Stimulated activated CD8-positive, alpha-beta memory T cell treated with anti-CD3 and anti-CD28 coated beads, Interleukin-12 subunit alpha, Interleukin-12 subunit beta, amount 100 ng/mL, for 1 hour (primary cell): ENCODE results near the gene U2AF1L4.
"Not testable (repeated sequence)": the region's sequence is repeated elsewhere in the genome, so short reads cannot be mapped to it uniquely, and the experiment has no call there.

ENCODE experiments used
- DNase-seq: peaks from one replicate; pipeline ENCODE4 v3.0.0-alpha.2; 2020; ENCODE audit warnings: low read depth

Gene U2AF1L4

GRCh38 chr19:35725216-35725861 lies 19.9 kb downstream of the U2AF1L4 start:
- DNase-seq: no peak

GRCh38 chr19:35724560-35724959 lies 20.7 kb downstream of the U2AF1L4 start:
- no peak for DNase-seq

GRCh38 chr19:35724132-35724531 lies 21.1 kb downstream of the U2AF1L4 start:
- not testable (repeated sequence) for DNase-seq

DNA sequence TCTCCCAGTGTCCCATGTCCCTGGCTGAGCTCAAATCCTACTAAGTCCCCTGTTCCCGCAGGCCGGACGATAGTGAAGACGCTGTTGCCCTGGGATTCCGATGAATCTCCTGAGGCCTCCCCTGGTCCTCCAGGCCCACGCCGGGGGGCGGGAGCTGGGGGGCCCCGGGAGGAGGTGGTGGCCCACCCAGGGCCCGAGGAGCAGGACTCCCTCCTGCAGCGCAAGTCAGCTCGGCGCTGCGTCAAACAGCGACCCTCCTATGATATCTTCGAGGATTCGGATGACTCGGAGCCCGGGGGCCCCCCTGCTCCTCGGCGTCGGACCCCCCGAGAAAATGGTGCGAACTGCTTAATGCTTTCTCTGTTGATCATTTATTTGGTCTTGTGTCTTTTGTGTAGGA lies 21.5 kb downstream of the U2AF1L4 start:
- DNase-seq: no peak

GRCh38 chr19:35722897-35723296 lies 22.3 kb downstream of the U2AF1L4 start:
- DNase-seq: no peak

- DNase-seq: no peak
Measured at GRCh38 chr19:35722461-35722860, 22.8 kb downstream of the U2AF1L4 start.

DNA sequence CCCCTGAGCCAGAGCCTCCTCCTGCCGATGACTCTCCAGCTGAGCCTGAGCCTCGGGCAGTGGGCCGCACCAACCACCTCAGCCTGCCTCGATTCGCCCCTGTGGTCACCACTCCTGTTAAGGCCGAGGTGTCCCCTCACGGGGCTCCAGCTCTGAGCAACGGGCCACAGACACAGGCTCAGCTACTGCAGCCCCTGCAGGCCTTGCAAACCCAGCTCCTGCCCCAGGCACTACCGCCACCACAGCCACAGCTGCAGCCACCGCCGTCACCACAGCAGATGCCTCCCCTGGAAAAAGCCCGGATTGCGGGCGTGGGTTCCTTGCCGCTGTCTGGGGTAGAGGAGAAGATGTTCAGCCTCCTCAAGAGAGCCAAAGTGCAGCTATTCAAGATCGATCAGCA lies 23.8 kb downstream of the U2AF1L4 start:
- no peak for DNase-seq

DNA sequence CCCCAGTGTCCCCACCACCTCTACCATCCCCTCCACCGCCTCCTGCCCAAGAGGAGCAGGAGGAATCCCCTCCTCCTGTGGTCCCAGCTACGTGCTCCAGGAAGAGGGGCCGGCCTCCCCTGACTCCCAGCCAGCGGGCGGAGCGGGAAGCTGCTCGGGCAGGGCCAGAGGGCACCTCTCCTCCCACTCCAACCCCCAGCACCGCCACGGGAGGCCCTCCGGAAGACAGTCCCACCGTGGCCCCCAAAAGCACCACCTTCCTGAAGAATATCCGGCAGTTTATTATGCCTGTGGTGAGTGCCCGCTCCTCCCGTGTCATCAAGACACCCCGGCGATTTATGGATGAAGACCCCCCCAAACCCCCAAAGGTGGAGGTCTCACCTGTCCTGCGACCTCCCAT lies 24.6 kb downstream of the U2AF1L4 start:
- no peak for DNase-seq

DNA sequence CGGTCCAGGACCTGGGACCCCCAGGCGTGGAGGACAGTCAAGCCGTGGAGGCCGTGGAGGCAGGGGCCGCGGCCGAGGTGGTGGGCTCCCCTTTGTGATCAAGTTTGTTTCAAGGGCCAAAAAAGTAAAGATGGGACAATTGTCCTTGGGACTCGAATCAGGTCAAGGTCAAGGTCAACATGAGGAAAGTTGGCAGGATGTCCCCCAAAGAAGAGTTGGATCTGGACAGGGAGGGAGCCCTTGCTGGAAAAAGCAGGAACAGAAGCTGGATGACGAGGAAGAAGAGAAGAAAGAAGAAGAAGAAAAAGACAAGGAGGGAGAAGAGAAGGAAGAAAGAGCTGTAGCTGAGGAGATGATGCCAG lies 25.1 kb downstream of the U2AF1L4 start:
- no peak for DNase-seq

DNA sequence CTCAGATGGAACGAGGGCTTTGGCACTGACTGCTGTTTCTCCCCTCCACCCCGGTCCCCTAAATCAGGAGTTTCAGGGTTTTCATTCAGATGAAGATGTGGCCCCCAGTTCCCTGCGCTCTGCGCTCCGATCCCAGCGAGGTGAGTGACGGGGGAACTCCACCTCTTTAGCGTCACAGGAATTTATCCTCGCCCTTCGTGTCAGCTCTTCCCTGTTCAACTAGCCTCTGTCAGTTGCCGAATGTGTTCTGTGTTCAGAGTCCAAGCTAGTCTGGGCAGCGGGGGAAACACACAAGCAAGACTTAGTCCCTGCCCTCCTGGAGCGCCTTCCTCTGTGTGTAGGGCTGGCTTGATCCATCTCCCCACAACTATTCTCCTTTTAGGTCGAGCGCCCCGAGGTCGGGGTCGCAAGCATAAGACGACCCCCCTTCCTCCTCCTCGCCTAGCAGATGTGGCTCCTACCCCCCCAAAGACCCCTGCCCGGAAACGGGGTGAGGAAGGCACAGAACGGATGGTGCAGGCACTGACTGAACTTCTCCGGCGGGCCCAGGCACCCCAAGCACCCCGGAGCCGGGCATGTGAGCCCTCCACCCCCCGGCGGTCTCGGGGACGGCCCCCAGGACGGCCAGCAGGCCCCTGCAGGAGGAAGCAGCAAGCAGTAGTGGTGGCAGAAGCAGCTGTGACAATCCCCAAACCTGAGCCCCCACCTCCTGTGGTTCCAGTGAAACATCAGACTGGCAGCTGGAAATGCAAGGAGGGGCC lies 25.6 kb downstream of the U2AF1L4 start:
- DNase-seq: no peak

DNA sequence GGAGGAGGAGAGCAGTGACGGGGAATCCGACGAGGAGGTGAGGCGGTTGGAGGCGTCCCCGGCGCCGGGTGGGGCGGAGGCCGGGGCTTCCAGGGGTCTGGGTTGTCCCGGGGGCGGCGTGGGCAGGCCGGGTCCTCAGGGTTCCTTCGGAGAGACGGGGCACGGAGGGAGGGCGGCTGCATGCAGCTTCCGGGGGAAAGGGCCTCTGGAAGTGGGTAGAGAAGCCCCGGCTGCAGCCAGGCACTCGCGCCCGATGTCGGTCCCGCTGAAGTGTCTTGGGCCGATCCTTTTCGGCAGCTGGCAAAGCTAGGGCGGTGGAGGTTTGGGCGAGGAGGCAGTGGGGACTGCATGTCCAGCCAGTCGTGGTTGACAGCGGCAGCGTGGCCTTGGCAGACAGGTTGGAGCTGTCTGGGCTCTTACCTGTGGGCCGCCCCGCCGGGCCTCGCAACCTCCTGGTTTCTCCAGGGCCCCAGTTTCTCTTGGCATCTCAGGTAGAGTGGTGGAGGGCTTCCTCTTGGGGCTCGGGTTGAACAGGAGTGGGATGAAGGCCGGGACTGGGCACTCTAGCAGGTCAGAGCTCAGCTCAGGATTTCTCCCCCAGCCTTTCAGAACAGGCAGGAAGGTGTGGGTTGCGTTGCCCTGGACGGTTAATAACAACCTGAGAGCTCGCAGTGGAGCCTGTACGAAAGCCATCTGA lies 26.7 kb downstream of the U2AF1L4 start:
- DNase-seq: no peak

DNA sequence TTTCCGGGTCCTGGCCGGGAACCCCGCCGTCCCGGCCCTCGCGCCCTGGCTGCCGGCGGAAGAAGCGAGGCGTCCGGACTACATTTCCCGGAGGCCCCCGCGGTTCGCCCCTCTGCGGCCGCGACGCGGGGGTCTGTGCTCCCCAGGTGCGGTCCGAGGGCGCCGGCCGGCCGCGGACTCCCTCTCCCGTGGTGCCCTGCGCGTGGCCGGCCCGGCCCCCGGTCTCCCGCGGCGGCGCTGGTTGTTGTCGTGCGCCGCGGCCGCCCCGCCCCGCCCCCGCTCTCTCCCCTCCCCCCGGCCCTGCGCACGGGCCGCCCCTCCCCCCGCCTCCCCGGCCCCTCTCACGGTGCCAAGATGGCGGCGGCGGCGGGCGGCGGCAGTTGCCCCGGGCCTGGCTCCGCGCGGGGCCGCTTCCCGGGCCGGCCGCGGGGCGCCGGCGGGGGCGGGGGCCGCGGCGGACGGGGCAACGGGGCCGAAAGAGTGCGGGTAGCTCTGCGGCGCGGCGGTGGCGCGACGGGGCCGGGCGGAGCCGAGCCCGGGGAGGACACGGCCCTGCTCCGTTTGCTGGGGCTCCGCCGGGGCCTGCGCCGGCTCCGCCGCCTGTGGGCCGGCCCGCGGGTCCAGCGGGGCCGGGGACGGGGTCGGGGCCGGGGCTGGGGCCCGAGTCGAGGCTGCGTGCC lies 27.4 kb downstream of the U2AF1L4 start, which contains the start of gene KMT2B:
KMT2B (plus strand) TSS at position 339 of the 680 bp plus-strand sequence; CDS start at position 355, 16 bp downstream.
- no peak for DNase-seq

- DNase-seq: peak; percentile 93
Measured at GRCh38 chr19:35716801-35717664, 28.2 kb downstream of the U2AF1L4 start.

GRCh38 chr19:35715981-35716800 lies 29.0 kb downstream of the U2AF1L4 start:
- no peak for DNase-seq

- DNase-seq: no peak
Measured at GRCh38 chr19:35715355-35715809, 29.8 kb downstream of the U2AF1L4 start.

DNA sequence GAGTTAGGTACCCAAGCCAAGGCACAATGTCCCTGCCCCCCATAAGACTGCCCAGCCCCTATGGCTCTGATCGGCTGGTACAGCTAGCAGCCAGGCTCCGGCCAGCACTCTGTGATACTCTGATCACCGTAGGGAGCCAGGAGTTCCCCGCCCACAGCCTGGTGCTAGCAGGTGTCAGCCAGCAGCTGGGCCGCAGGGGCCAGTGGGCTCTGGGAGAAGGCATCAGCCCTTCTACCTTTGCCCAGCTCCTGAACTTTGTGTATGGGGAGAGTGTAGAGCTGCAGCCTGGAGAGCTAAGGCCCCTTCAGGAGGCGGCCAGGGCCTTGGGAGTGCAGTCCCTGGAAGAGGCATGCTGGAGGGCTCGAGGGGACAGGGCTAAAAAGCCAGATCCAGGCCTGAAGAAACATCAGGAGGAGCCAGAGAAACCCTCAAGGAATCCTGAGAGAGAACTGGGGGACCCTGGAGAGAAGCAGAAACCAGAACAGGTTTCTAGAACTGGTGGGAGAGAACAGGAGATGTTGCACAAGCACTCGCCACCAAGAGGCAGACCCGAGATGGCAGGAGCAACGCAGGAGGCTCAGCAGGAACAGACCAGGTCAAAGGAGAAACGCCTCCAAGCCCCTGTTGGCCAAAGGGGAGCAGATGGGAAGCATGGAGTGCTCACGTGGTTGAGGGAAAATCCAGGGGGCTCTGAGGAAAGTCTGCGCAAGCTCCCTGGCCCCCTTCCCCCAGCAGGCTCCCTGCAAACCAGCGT lies 30.4 kb downstream of the U2AF1L4 start:
- no peak for DNase-seq

DNA sequence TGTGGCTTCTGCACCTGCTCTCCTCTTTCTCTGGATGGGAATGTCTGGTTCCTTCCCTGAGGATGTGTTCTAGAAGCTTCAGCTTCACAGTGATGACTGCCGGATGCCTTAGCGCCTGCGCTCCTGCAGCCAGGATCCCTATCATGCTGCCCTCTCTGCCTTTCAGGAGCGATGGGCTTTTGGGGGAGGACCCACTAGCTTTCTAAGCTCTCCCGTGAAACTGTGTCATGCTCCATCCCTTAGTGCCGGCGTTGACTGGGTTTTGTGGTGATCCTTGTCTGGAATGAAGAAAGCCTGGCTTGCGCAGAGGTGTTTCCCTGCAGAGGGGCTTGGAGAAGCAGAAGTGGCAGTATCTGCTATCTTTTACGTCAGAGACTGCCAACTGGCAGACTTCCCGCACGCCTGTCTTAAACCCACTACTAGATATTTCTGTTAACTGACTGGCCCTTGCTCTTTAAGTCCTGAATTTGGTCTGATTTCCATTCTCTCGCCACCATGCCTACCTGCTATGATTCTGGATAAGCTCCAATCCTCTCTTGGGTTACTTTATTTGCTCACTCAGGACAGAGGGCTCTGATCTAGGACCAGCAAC lies 31.2 kb downstream of the U2AF1L4 start:
- no peak for DNase-seq

DNA sequence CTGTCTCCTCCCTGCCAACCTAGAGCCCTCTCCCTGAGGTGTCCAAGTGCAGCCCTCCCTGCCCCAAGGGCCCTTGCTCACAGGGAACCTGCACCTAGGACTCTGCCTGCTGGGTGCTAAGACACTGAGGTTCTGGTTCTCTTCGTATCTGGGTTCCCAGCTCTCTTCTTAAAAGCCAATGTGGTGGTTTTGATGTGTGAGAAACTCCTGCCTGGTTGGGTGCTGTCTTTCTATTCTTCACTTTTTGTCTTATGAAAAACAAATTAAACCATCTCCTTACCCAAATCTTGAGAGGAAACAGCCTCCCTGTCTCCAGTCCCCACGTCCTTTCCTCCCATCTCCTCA lies 31.7 kb downstream of the U2AF1L4 start:
- DNase-seq: no peak
